GM12878 (cell line): ENCODE measurements around the gene CD300A. TPM values are rescaled to one million over a fixed set of nuclear protein-coding genes. Genes with fewer than 3 reads are reported as not detected.

ENCODE experiments used
- ATAC-seq: fragments of 200-7000 bp; cut with Tn5 transposase; 3 replicates; pipeline ENCODE4 v1.9.1; 2020; ENCODE audit warnings: mild to moderate bottlenecking, moderate library complexity
- BruUV-seq: library from RNA; stranded (reverse); fragments of 400-500 nt; replicated peaks from 2 replicates; lab custom pipeline; 2021; lab: Mats Ljungman, UMichigan
- CTCF ChIA-PET: fragments of 300-600 bp; sonication (Branson Sonifier 250); formaldehyde crosslinking; extraction: SDS; loops from one replicate; lab custom pipeline; 2021; ENCODE audit warnings: inconsistent platforms; lab: Yijun Ruan, JAX
- POLR2A ChIA-PET: fragments of 350-600 bp; formaldehyde crosslinking; extraction: SDS; loops from one replicate; lab custom pipeline; 2021; ENCODE audit warnings: inconsistent platforms; lab: Charles Lee
- RAD21 ChIA-PET: fragments of 300-600 bp; sonication (Branson Sonifier 250); formaldehyde crosslinking; loops from one replicate; lab custom pipeline; 2023; ENCODE audit warnings: antibody characterized with exemption; ENCODE audit not compliant: unreplicated experiment; lab: Charles Lee
- SMC1A ChIA-PET: fragments of 300-600 bp; sonication (Branson Sonifier 250); formaldehyde crosslinking; loops from one replicate; lab custom pipeline; 2023; ENCODE audit not compliant: unreplicated experiment, uncharacterized antibody; lab: Charles Lee
- DNase-seq: peaks from one replicate; pipeline ENCODE4 v3.0.0-alpha.2; 2011; ENCODE audit warnings: low read depth, low spot score
- FAIRE-seq: peaks from 3 replicates; lab custom pipeline; 2011; peaks lifted over from hg19 to GRCh38; lab: Jason Lieb, UNC
- H2AFZ ChIP-seq: 2 replicates; pipeline ENCODE4 v1.6.0; 2011; ENCODE audit warnings: low read depth, low read length, control low read depth; ENCODE audit not compliant: control insufficient read depth
- H3K27ac ChIP-seq: 2 replicates; pipeline ENCODE4 v1.5.1; 2011; ENCODE audit warnings: control low read depth; ENCODE audit not compliant: control insufficient read depth, insufficient read depth
- H3K27me3 ChIP-seq, 2 experiments: replicated peaks in 1 of 2; 2 replicates each; pipeline versions ENCODE4 v1.6.0 to v1.6.1; 2011; ENCODE audit warnings: low read length in 1 of 2; ENCODE audit not compliant: control insufficient read depth in 2 of 2, insufficient read depth in 2 of 2
- H3K36me3 ChIP-seq, 2 experiments: 2 replicates each; pipeline ENCODE4 v1.5.1; 2011; ENCODE audit warnings: low read length in 1 of 2; ENCODE audit not compliant: control insufficient read depth in 2 of 2, insufficient read depth in 2 of 2
- H3K4me1 ChIP-seq: 2 replicates; pipeline ENCODE4 v1.6.1; 2011; ENCODE audit warnings: mild to moderate bottlenecking, low read length, moderate library complexity, mixed read lengths; ENCODE audit not compliant: control insufficient read depth, insufficient read depth
- H3K4me2 ChIP-seq: 2 replicates; pipeline ENCODE4 v1.6.0; 2011; ENCODE audit warnings: control low read depth; ENCODE audit not compliant: control insufficient read depth, insufficient read depth
- H3K4me3 ChIP-seq: fragments of 200-600 bp; sonication (generic); 2 replicates; pipeline ENCODE4 v1.5.1; 2016
- H3K79me2 ChIP-seq: 2 replicates; pipeline ENCODE4 v1.6.0; 2011; ENCODE audit warnings: low read length; ENCODE audit not compliant: control insufficient read depth, insufficient read depth
- H3K9ac ChIP-seq: 2 replicates; pipeline ENCODE4 v1.8.0; 2011; ENCODE audit warnings: low read length, control low read depth, mixed read lengths; ENCODE audit not compliant: control insufficient read depth, insufficient read depth
- H3K9me3 ChIP-seq: replicated peaks from 3 replicates; pipeline ENCODE4 v1.5.1; 2011; ENCODE audit warnings: mild to moderate bottlenecking, low read length; ENCODE audit not compliant: control insufficient read depth, insufficient read depth
- H4K20me1 ChIP-seq: 2 replicates; pipeline ENCODE4 v1.6.0; 2011; ENCODE audit not compliant: control insufficient read depth, insufficient read depth
- CBX5 ChIP-seq: sonication (generic); IDR thresholded peaks from 2 replicates; pipeline ENCODE4 v1.6.1; 2016; ENCODE audit warnings: low read depth, moderate library complexity, mild to moderate bottlenecking, inconsistent platforms
- CHD2 ChIP-seq: IDR thresholded peaks from 2 replicates; pipeline ENCODE4 v1.6.1; 2011; ENCODE audit warnings: low read depth, low read length, improper control_type of control experiment, borderline replicate concordance
- HDAC2 ChIP-seq: fragments of 200-600 bp; sonication (generic); IDR thresholded peaks from 2 replicates; pipeline ENCODE4 v1.6.1; 2017
- IKZF2 ChIP-seq, 2 experiments: fragments of 450-650 bp; IDR thresholded peaks; 2 replicates each; pipeline ENCODE4 v1.6.1; 2017; ENCODE audit warnings: mild to moderate bottlenecking in 2 of 2, moderate library complexity in 2 of 2
- IRF4 ChIP-seq: IDR thresholded peaks from 2 replicates; pipeline ENCODE4 v1.6.1; 2011; ENCODE audit warnings: low read depth, low read length
- MEF2A ChIP-seq: IDR thresholded peaks from 2 replicates; pipeline ENCODE4 v1.6.1; 2011; ENCODE audit warnings: low read depth, mild to moderate bottlenecking, low read length, moderate library complexity; ENCODE audit not compliant: insufficient read depth
- NFXL1 ChIP-seq: fragments of 450-650 bp; IDR thresholded peaks from 2 replicates; pipeline ENCODE4 v1.6.1; 2017; ENCODE audit warnings: antibody characterized with exemption, mild to moderate bottlenecking, borderline replicate concordance
- SMAD1 ChIP-seq: fragments of 450-650 bp; IDR thresholded peaks from 2 replicates; pipeline ENCODE4 v1.6.1; 2018; ENCODE audit warnings: mild to moderate bottlenecking, low read depth; ENCODE audit not compliant: partially characterized antibody
- SUPT20H ChIP-seq: IDR thresholded peaks from 2 replicates; pipeline ENCODE4 v1.6.1; 2011; ENCODE audit warnings: low read depth, mild to moderate bottlenecking, low read length, moderate library complexity, borderline replicate concordance; ENCODE audit not compliant: control insufficient read depth
- SUZ12 ChIP-seq: fragments of 200-600 bp; sonication (generic); IDR thresholded peaks from one replicate; pipeline ENCODE4 v1.6.1; 2018; ENCODE audit warnings: antibody characterized with exemption, mild to moderate bottlenecking; ENCODE audit not compliant: unreplicated experiment
- YY1 ChIP-seq: IDR thresholded peaks from 2 replicates; pipeline ENCODE4 v1.6.1; 2011; ENCODE audit warnings: low read depth, mild to moderate bottlenecking, low read length
- WGBS: methylation state at CpG from one replicate; pipeline ENCODE4 v1.1.6; 2016; ENCODE audit warnings: low lambda C conversion rate; ENCODE audit not compliant: insufficient replicate concordance, insufficient coverage; ENCODE audit errors: missing lambda C conversion rate; 5-methylcytosine and 5-hydroxymethylcytosine counted together
- in situ Hi-C: fragments of 300-500 bp; cut with MboI; formaldehyde crosslinking; loops from 9 replicates; pipeline ENCODE4 v1.14.3; 2018; ENCODE audit warnings: mixed read lengths
- intact Hi-C: fragments of 100-400 bp; cut with micrococcal nuclease; formaldehyde crosslinking; loops from one replicate; pipeline ENCODE4 v1.14.2; 2022; ENCODE audit not compliant: unreplicated experiment
- polyA plus RNA-seq, 11 experiments: library from polyadenylated mRNA; depleted of rRNA in 4 of 11; unstranded in 6 of 11; stranded (reverse) in 5 of 11; fragments of >200 nt; fragmentation: Nextera tagmentation in 4 of 11; fragmentation: Illumina TruSeq in 1 of 11; extraction: Ambion mirVana in 4 of 11; extraction: Trizol in 1 of 11; gene quantifications; 1 replicate in 1 of 11; 2 replicates in 10 of 11; pipeline versions ENCODE4 v1.2.1 to v1.2.3, GENCODE V29; 2011 to 2016; ENCODE audit warnings: inconsistent platforms in 2 of 11, missing spikeins in 2 of 11, low read depth in 1 of 11
- total RNA-seq, 4 experiments: library from RNA; depleted of rRNA in 3 of 4; stranded (reverse); fragments of >200 nt in 3 of 4; fragmentation: Illumina TruSeq in 1 of 4; extraction: Trizol in 1 of 4; gene quantifications; 2 replicates each; pipeline versions ENCODE4 v1.2.1 to v1.2.3, GENCODE V29; 2013 to 2021
- TF ChIP-seq, protein P1 (sequence below): fragments of 450-650 bp; IDR thresholded peaks from 2 replicates; pipeline ENCODE4 v1.6.1; 2014; ENCODE audit warnings: mild to moderate bottlenecking
- TF ChIP-seq, protein P2 (sequence below): fragments of 450-650 bp; IDR thresholded peaks from 2 replicates; pipeline ENCODE4 v1.6.1; 2016; ENCODE audit warnings: mild to moderate bottlenecking
- TF ChIP-seq, protein P3 (sequence below): IDR thresholded peaks from 2 replicates; pipeline ENCODE4 v1.6.1; 2012; ENCODE audit warnings: mild to moderate bottlenecking, low read depth, low read length
- TF ChIP-seq, protein P4 (sequence below): fragments of 450-650 bp; IDR thresholded peaks from 2 replicates; pipeline ENCODE4 v1.6.1; 2017; ENCODE audit warnings: mild to moderate bottlenecking, moderate library complexity

Gene CD300A
- total and polyA plus RNA-seq, 10 of the 15 experiments (the other 5 are each of a cell fraction or from before 2014, with no cell fraction given): 10.6 to 128 (median 36.1) TPM

DNA sequence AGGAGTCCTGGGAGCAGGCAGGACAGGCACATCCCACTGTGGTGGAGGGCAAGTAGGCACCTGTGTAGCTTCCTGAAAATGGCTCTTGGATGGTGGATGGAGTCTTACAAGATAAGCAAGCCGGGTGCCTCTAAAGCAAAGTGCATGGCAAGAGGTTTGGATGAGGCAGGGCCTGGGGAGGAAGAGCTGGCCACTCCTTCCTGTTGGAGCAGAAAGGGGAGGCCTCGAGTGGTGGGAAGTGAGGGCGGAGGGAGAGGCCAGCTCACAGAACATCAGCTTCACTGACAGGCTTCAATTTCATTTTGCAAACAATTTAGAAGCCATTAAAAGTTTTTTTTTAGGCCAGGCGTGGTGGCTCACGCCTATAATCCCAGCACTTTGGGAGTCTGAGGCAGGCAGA, 31.0 kb downstream of the CD300A start:
- ChIA-PET SMC1A (interaction anchor here (1.4 to 2.5 kb wide), 7 partner anchors 14 to 128 kb away, joined by 4 to 16 read pairs (median 7); no protein-coding TSS in a partner anchor), RAD21 (interaction anchor here (1.0 to 1.8 kb wide), 2 partner anchors 42 to 119 kb away, joined by 3 to 11 read pairs; no protein-coding TSS in a partner anchor), CTCF (interaction anchor here (1.1 to 8.6 kb wide), 8 partner anchors 12 to 160 kb away, joined by 3 to 82 read pairs (median 6); partner anchors contain the start of gene GPR142), POLR2A (no interaction called here)
- BruUV-seq: no TSS peak
- H4K20me1 ChIP-seq: no peaks in the 10 kb centered on the region
- in situ Hi-C loops: no loop called here
- H3K9ac ChIP-seq: no peak overlapping the region
- H3K79me2 ChIP-seq: no peaks in the 10 kb centered on the region
- H3K27me3 ChIP-seq: no peaks in the 10 kb centered on the region
- H2AFZ ChIP-seq: no peak overlapping the region
- DNase-seq: no peak
- H3K27ac ChIP-seq: no peak overlapping the region
- intact Hi-C loops: no loop called here
- no peaks in the 10 kb centered on the region for H3K4me1 ChIP-seq
- FAIRE-seq: no peak
- H3K4me2 ChIP-seq: no peak overlapping the region
- 40% methylated on average over 5 of the region's 5 CpGs for WGBS
- ATAC-seq: no peak
- no peaks in the 10 kb centered on the region for H3K36me3 ChIP-seq
- no peak overlapping the region for H3K4me3 ChIP-seq
- no peaks in the 10 kb centered on the region for H3K9me3 ChIP-seq
- TF ChIP-seq, protein P1, sequence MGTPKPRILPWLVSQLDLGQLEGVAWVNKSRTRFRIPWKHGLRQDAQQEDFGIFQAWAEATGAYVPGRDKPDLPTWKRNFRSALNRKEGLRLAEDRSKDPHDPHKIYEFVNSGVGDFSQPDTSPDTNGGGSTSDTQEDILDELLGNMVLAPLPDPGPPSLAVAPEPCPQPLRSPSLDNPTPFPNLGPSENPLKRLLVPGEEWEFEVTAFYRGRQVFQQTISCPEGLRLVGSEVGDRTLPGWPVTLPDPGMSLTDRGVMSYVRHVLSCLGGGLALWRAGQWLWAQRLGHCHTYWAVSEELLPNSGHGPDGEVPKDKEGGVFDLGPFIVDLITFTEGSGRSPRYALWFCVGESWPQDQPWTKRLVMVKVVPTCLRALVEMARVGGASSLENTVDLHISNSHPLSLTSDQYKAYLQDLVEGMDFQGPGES: no peak
- TF ChIP-seq IKZF2 (IDR thresholded peaks at IDR 0.05): no peak
- no peak for TF ChIP-seq SUPT20H
- TF ChIP-seq, protein P2, sequence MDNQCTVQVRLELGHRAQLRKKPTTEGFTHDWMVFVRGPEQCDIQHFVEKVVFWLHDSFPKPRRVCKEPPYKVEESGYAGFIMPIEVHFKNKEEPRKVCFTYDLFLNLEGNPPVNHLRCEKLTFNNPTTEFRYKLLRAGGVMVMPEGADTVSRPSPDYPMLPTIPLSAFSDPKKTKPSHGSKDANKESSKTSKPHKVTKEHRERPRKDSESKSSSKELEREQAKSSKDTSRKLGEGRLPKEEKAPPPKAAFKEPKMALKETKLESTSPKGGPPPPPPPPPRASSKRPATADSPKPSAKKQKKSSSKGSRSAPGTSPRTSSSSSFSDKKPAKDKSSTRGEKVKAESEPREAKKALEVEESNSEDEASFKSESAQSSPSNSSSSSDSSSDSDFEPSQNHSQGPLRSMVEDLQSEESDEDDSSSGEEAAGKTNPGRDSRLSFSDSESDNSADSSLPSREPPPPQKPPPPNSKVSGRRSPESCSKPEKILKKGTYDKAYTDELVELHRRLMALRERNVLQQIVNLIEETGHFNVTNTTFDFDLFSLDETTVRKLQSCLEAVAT: no peak
- TF ChIP-seq IRF4: no peak
- no peak for TF ChIP-seq SUZ12
- TF ChIP-seq, protein P3, sequence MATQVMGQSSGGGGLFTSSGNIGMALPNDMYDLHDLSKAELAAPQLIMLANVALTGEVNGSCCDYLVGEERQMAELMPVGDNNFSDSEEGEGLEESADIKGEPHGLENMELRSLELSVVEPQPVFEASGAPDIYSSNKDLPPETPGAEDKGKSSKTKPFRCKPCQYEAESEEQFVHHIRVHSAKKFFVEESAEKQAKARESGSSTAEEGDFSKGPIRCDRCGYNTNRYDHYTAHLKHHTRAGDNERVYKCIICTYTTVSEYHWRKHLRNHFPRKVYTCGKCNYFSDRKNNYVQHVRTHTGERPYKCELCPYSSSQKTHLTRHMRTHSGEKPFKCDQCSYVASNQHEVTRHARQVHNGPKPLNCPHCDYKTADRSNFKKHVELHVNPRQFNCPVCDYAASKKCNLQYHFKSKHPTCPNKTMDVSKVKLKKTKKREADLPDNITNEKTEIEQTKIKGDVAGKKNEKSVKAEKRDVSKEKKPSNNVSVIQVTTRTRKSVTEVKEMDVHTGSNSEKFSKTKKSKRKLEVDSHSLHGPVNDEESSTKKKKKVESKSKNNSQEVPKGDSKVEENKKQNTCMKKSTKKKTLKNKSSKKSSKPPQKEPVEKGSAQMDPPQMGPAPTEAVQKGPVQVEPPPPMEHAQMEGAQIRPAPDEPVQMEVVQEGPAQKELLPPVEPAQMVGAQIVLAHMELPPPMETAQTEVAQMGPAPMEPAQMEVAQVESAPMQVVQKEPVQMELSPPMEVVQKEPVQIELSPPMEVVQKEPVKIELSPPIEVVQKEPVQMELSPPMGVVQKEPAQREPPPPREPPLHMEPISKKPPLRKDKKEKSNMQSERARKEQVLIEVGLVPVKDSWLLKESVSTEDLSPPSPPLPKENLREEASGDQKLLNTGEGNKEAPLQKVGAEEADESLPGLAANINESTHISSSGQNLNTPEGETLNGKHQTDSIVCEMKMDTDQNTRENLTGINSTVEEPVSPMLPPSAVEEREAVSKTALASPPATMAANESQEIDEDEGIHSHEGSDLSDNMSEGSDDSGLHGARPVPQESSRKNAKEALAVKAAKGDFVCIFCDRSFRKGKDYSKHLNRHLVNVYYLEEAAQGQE: no peak
- TF ChIP-seq CHD2: no peak
- no peak for TF ChIP-seq NFXL1
- TF ChIP-seq HDAC2: no peak
- TF ChIP-seq MEF2A: no peak
- TF ChIP-seq SMAD1: no peak
- no peak for TF ChIP-seq YY1
- TF ChIP-seq CBX5: no peak
- TF ChIP-seq, protein P4, sequence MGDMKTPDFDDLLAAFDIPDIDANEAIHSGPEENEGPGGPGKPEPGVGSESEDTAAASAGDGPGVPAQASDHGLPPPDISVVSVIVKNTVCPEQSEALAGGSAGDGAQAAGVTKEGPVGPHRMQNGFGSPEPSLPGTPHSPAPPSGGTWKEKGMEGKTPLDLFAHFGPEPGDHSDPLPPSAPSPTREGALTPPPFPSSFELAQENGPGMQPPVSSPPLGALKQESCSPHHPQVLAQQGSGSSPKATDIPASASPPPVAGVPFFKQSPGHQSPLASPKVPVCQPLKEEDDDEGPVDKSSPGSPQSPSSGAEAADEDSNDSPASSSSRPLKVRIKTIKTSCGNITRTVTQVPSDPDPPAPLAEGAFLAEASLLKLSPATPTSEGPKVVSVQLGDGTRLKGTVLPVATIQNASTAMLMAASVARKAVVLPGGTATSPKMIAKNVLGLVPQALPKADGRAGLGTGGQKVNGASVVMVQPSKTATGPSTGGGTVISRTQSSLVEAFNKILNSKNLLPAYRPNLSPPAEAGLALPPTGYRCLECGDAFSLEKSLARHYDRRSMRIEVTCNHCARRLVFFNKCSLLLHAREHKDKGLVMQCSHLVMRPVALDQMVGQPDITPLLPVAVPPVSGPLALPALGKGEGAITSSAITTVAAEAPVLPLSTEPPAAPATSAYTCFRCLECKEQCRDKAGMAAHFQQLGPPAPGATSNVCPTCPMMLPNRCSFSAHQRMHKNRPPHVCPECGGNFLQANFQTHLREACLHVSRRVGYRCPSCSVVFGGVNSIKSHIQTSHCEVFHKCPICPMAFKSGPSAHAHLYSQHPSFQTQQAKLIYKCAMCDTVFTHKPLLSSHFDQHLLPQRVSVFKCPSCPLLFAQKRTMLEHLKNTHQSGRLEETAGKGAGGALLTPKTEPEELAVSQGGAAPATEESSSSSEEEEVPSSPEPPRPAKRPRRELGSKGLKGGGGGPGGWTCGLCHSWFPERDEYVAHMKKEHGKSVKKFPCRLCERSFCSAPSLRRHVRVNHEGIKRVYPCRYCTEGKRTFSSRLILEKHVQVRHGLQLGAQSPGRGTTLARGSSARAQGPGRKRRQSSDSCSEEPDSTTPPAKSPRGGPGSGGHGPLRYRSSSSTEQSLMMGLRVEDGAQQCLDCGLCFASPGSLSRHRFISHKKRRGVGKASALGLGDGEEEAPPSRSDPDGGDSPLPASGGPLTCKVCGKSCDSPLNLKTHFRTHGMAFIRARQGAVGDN: no peak
